ENCODE data around the gene RELN. TPM values are rescaled to one million over a fixed set of nuclear protein-coding genes. Genes with fewer than 3 reads are reported as not detected.

The RELN gene
- total RNA-seq, 2 donors from 2014 or later = 6.9 to 8.0 TPM

- TF ChIP-seq CTCF (IDR thresholded peaks at IDR 0.05) = no peak
- H3K36me3 ChIP-seq = no peaks in the 10 kb centered on the region
- H3K27me3 ChIP-seq = no peaks in the 10 kb centered on the region
- H3K9me3 ChIP-seq = no peaks in the 10 kb centered on the region
- no peak for DNase-seq (ENCODE audit: low spot score)
- H3K27ac ChIP-seq = no peak overlapping the region
- H3K4me3 ChIP-seq = no peak overlapping the region
- no peaks in the 10 kb centered on the region for H3K4me1 ChIP-seq
These were observed 551.8 kb downstream of the RELN start for GRCh38 chr7:103437623-103438022.

GRCh38 chr7:103432712-103433111 lies 556.7 kb downstream of the RELN start:
- Histone ChIP-seq H3K27me3 (no peaks in the 10 kb centered on the region), H3K9me3 (no peaks in the 10 kb centered on the region), H3K4me3 (no peak overlapping the region), H3K4me1 (no peaks in the 10 kb centered on the region), H3K27ac (no peak overlapping the region), H3K36me3 (no peaks in the 10 kb centered on the region)
- no peak for DNase-seq (ENCODE audit: low spot score)
- TF ChIP-seq CTCF (IDR thresholded peaks at IDR 0.05) = no peak

DNA sequence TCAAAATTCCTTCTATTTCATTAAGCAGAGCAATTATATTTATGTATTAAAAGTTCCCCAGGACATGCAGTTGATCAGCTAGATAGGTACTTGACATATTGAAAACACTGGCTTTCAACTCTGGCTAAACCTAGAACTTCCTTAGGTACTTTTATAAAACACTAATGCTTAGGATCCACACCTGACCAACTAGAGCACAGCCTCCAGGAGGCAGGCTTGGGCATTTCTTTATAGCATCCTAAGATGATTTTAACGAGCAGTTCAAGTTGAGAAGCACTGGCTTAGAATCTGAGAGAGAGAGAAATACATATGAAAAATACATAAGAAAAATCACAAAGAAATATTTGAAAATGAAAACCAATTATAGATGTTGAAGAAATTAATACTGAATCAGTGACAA lies 564.3 kb downstream of the RELN start:
- Histone ChIP-seq H3K27me3 (no peaks in the 10 kb centered on the region), H3K36me3 (no peaks in the 10 kb centered on the region), H3K4me1 (no peaks in the 10 kb centered on the region), H3K4me3 (no peak overlapping the region), H3K9me3 (no peaks in the 10 kb centered on the region), H3K27ac (no peak overlapping the region)
- DNase-seq (ENCODE audit: low spot score) = no peak
- TF ChIP-seq CTCF (IDR thresholded peaks at IDR 0.05) = no peak

- no peaks in the 10 kb centered on the region for H3K9me3 ChIP-seq
- no peak for TF ChIP-seq CTCF (IDR thresholded peaks at IDR 0.05)
- DNase-seq (ENCODE audit: low spot score) = no peak
- H3K27ac ChIP-seq = no peak overlapping the region
- H3K36me3 ChIP-seq = no peaks in the 10 kb centered on the region
- H3K4me3 ChIP-seq = no peak overlapping the region
- H3K27me3 ChIP-seq = no peaks in the 10 kb centered on the region
- H3K4me1 ChIP-seq = no peaks in the 10 kb centered on the region
These were observed 565.8 kb downstream of the RELN start for GRCh38 chr7:103423467-103424179.

Other genes starting within 250 kb of the RELN start
- 10 to 100 TPM in 1 of 2 donors, 1 to 10 TPM in 1; 5.5 to 11.9 TPM for gene ORC5, start 218.4 kb upstream of the RELN start, total RNA-seq